NCI-H524 treated with DMSO at 0.1 percent for 48 hours (cell line): ENCODE results near the gene MYO15A.

ENCODE experiments used
- DNase-seq: peaks from one replicate; lab custom pipeline; 2025; lab: John Stamatoyannopoulos, UW

The MYO15A gene

DNA sequence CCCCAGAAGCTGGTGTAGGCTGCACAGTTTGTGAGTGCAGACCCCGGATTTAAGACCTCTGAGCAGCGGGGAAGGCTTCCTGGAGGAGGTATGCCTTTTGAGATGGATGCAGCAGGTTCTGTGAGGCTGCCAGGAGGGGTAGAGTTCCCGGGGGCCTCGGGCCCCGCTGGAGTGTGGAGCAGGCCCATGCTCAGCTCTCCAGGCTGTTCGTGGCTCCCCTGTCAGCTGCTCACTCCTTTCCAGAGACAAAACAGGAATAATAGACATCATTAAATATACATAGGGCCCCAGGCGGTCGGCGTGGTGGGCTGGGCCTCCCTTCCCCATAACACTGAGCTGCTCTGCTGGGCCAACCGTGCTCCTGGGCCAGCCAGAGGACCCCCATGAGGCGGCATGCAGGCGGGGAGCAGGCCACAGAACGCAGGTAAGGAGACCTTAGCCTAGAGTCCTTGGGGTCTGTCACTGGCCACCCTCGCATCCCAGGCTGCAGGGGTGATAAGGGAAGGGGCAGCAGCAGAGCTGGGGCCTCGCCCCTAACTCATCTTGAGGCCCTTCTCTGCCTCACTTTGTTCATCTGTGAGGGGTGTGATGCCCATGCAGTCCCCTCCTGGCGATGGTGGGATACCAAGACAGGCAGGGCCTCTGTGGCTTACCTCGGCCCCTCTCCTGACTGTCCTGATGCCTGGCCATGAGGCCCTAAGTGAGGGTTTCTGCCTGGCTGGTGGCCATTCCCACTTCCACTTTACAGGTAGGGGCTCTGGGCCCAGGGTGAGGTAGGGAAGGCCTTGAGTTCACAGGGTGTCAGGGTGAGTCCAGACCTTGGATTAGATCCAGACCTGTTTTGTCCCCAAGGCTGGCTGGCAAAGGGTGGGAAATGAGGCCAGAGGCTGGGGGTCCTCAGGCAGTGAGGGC lies at the start of gene MYO15A:
Gene MYO15A, plus strand, starts transcription at position 356 of the 912 bp plus-strand sequence. CDS start 10,045 bp downstream, outside the sequence.
- DNase-seq = no peak

DNA sequence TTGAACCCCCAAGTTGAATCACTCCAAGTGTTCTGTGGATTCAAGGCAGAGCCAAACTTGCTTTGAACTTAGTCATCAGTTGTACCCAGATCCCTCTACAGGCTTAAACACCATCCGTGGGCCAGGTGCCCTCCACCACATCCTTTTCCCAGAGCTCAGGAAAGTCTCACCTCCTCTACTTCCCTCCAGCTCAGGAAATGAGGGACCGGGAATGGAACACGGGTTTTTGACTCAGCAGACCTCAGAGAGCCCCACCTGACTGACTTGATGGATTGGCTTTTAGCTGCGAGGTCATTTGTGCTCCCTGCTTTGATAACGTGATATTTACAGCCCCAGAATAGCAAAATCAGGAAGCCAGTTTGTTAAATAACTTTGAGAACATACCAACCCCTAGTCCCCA lies 49.3 kb upstream of the MYO15A start:
- DNase-seq = no peak

DNA sequence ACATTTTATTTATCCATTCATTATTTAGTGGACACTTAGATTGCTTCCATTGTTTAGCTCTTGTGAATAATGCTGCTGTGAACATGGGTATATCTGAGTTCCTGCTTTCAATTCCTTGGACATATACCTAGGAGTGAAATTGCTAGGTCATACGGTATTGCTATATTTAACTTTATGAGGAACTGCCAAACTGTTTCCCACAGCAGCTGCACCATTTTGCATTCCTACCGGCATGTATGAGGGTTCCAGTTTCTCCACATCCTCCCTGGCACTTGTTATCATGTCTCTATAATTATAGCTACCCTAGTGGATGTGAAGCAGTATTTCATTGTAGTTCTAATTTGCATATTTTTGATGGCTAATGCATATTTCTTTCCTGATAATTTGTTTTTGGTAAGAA lies 44.5 kb upstream of the MYO15A start:
- no peak for DNase-seq

DNA sequence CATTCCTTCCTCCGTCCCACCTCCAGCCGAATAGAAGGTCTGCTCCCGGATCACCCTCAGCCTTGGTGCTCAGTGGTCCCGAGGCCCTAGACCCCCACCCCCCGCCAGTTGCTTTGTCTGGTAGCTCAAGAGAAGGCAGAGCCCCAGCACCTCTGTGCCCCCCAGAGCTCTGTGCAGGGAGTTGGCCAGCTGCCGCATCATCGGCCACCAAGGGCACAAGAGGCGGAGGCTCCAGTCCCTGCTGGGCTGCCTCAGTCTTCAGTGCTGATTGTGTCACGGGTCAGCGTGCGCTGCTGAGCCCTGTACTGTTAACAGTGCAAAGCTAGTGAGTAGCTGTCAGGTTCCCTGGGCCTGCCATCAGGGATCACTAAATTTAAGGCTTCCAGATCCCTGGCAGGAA lies 43.0 kb upstream of the MYO15A start:
- no peak for DNase-seq

DNA sequence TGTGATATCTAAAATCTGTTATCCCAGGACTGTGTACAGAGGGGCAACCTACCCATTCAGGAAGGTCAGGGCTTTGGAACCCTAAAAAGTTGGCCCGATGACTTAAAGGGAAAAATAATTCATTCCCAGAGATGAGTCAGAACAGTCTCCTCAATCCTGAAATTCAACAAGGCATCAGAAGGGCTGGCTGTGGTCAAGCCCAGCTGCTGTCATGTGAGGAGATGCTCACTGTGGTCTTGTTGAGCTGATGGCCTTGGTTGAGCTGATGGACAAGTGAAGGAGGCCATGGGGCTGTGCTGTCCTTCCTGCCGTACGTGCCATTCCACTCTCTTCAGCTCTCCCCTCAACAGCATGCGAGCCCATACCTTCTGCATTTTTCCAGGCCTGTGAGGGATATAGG lies 41.7 kb upstream of the MYO15A start:
- DNase-seq = no peak

GRCh38 chr17:18069101-18069500 lies 39.5 kb upstream of the MYO15A start:
- no peak for DNase-seq

DNA sequence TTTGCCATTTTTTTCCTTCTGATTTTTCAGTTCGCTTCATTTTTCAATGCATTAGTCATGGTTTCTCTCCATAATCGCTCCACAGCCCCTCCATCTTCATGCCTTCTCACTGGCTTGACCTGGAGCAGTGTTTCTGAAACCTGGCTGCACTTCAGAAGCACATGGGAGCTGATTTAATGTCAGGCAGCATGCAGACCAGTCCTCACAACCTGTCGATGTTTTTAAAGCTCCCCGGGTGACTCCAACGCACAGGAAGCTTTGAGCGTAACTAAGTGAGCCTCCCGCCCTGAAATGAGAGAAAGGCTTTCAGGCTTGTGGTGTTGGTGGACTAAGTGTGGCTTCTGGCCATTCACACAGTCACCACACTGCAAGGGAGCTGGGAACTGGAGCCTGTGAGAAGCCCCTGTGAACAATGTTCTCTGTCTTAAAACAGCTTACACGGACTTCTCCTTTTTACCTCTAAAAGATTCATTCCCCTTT lies 37.7 kb upstream of the MYO15A start:
- no peak for DNase-seq

DNA sequence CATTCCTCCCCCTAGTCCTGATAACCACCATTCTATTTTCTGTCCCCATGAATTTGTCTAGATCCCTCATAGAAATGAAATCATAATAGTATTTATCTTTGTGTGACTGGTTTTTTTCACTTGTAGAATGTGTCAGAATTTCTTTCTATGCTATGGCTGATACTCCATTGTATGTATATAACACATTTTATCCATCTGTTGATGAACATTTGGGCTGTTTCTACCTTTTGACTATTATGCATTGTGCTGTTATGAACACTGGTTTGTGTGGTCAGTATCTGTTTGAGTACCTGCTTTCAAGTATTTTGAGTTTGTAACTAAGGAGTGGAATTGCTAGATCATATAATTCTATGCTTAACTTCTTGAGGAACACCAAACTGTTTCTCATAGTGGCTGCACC lies 36.8 kb upstream of the MYO15A start:
- no peak for DNase-seq

DNA sequence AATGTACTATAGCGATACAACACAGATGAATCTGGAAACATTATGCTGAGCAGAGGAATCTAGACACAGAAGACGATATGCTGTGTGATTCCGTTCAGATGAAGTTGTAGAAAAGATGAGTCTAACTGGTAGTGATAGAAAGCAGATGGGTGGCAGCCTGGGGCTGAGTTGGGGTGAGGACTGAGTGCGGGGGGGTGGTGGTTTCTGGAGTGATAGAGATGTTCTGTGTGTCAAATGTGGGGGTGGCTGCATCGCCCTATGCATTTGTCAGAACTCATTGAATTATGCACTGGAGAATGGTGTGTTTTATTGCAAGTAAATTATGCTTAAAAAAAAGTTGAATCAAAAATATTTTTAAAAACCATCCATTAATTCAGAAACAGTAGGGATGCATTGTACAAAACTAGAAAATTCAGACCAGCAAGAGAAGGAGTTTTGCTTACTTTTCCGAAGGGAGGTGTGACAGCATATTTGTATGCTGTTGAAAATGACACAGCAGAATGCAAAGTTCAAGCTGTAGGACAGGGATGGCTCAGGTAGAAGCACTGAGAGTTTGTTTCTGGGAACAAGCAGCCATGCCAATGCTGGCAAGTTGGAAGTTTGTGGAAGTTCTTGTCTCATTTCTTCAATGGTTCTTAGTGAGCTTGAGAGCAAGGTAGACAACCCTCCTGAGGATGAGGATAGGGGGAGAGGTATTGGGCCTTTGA lies 33.8 kb upstream of the MYO15A start:
- no peak for DNase-seq

- DNase-seq = no peak
Measured at GRCh38 chr17:18076936-18077335, 31.6 kb upstream of the MYO15A start.

DNA sequence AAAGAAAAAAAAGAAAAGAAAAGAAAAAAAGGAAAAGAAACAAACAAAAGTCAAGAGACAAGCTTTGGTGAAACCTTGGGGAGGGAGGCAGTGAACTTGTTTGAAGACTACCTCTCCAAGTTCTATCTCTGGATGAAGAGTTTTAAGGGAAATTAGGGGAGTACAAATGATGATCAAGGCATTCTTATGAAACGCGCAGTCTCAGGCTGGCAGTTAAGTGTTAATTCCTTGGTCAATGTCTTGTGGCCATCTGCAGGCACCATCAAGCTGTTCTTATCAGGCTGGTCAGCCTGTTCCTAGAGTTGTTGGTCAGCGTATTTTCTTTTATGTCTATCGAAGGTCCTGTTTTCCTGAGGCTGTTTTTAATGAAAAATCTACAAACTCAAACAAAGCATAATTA lies 29.0 kb upstream of the MYO15A start:
- no peak for DNase-seq

DNA sequence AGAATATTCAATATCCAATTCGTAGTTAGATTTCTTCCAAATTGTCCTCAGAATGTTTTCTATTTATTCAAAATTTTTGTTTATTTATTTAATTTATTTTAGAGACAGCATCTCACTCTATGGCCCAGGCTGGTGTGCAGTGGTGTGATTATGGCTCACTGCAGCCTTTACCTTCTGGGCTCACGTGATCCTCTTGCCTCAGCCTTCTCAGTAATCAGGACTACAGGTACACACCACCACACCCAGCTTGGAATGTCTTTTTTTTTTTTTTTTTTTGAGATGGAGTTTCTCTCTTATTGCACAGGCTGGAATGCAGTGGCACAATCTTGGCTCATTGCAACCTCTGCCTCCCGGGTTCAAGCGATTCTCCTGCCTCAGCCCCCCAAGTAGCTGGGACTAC lies 24.3 kb upstream of the MYO15A start:
- no peak for DNase-seq

DNA sequence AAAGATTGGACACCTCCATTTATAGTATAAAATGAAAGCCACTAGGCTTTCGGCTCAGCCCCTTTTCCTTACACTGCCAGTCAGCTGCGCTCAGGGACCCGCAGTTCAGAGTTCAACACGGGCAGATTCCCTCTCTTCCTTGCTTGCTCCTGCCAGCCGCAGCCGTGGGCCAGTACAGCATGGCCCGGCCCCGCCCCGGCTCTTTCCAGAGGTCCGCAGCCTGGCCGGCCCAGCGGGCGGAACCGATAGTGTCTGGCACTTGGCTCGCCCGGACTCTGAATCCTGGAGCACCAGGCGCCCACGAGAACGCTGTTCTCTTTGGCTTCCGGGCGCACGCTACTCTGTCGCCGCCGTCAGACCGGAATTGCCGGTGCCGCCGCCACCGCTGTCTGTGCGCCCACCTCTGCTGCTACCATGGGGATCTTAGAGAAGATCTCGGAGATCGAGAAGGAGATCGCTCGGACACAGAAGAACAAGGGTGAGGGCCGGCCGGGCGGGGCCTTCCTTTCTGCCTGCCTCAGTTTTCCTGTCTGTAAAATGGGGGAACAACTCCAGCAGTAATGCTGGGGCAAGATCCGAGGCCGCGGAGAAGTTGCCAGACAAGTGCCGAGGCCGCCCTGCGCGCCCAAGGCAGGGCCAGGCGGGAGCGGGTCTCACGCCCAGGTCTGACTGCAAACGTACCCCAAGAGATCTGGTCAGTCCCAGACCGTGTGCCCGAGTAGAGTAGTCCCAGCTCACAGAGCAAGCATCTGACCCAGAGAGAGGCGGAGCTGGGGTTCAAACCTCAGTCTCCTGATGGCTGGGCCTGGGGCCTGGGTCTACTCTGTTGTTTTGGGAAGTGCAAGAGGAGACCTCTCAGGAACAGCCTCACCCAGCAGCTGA lies 20.7 kb upstream of the MYO15A start, which contains the start of gene DRG2:
Gene DRG2, plus strand, starts transcription at position 339 of the 882 bp plus-strand sequence. Its CDS starts 76 bp downstream, at position 415.
- DNase-seq = peak; percentile 57

DNA sequence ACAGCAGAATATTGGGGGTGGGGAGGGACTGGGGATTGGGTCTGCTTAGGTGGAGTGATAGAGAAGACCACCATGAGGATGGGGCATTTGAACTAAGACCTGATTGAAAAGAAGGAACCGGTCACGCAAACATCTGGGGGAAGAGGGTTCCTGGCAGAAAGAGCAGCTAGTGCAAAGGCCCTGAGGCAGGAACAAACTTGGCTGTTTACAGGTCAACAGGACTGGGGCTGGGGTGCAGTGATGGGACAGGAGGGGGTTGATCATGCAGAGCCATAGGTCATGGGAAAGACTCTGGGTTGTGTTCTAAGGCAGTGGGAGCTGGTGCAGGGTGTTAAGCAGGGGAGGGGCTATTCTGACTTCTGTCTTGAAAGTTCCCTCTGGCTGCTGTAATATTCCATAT lies 18.9 kb upstream of the MYO15A start:
- no peak for DNase-seq

GRCh38 chr17:18093616-18094408 lies 14.7 kb upstream of the MYO15A start:
- DNase-seq = no peak

- no peak for DNase-seq
Measured at GRCh38 chr17:18094409-18094807, 14.1 kb upstream of the MYO15A start.

GRCh38 chr17:18099516-18099915 lies 9.0 kb upstream of the MYO15A start:
- no peak for DNase-seq

DNA sequence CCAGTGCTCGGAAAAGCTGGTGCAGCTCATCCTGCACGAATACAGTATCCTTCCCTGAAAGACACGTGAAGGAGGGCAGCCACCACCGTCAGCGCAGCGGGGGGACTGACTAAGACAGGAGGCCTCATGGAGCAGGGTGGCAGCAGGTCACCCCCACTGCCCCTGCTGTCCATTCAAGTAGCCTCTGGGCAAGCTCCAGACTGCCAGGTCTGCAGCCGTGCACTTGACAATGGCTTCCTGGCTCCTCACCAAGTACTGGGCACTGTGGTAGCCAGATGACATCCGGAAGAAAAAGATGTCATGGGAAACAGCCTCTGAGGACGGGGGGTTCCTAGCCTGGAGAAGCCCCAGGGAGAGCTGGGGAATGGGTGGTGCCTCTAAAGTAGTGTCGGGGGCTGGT lies 7.9 kb upstream of the MYO15A start:
- DNase-seq = no peak

GRCh38 chr17:18101828-18102227 lies 6.7 kb upstream of the MYO15A start:
- DNase-seq = no peak

DNA sequence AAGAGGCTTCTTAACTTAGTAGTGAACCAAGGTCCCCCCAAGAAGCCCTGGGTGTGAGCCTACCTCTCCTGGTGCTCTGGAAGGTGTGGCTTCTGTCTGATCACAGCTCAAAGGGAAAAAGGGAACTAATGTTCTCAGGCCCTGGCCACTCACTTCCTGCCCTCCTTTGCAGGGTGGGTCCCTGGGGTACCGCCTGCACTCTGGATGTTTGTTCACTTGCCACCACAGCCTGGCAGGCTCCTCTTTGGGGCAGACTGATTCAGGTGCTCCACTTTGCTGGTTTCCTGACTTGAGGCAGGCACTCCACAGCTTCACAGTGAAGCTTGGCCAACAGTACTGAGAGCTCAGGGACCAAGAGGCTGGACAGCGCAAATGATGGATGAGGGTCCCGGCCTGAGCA lies 5.9 kb upstream of the MYO15A start:
- no peak for DNase-seq

GRCh38 chr17:18105027-18105426 lies 3.5 kb upstream of the MYO15A start:
- DNase-seq = no peak
